ENCODE data around the gene ESYT3.

ESYT3 gene

DNA sequence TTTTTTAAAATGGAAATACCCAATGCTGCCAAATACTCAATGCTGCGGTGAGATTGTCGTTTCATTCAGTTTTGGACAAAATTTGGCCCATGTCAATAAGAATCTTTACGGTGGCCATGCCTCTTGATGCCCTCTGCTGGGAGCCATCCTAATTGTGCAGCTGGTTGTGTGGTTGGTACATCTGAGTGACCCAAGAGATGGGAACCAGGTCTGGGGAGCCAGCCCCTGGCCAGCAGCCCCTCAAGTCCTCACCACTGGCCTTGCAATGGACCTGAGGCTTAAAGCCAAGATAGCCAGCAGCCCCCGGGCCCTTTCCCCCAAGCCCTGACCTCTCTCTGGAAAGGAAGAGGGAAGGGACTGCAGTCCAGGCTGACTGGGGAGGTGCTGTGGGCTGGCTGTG lies 36.4 kb upstream of the ESYT3 start:
- TF ChIP-seq, protein P1, sequence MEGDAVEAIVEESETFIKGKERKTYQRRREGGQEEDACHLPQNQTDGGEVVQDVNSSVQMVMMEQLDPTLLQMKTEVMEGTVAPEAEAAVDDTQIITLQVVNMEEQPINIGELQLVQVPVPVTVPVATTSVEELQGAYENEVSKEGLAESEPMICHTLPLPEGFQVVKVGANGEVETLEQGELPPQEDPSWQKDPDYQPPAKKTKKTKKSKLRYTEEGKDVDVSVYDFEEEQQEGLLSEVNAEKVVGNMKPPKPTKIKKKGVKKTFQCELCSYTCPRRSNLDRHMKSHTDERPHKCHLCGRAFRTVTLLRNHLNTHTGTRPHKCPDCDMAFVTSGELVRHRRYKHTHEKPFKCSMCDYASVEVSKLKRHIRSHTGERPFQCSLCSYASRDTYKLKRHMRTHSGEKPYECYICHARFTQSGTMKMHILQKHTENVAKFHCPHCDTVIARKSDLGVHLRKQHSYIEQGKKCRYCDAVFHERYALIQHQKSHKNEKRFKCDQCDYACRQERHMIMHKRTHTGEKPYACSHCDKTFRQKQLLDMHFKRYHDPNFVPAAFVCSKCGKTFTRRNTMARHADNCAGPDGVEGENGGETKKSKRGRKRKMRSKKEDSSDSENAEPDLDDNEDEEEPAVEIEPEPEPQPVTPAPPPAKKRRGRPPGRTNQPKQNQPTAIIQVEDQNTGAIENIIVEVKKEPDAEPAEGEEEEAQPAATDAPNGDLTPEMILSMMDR (IDR thresholded peaks at IDR 0.05; ENCODE audit: insufficient read depth, low read length): no peak
- TF ChIP-seq POLR2AphosphoS5 (IDR thresholded peaks at IDR 0.05; ENCODE audit: low read depth) (no peak), GABPA (IDR thresholded peaks at IDR 0.05; ENCODE audit: low read depth) (no peak), SPI1 (IDR thresholded peaks at IDR 0.05; ENCODE audit: borderline replicate concordance, low read depth) (no peak)
- TF ChIP-seq, protein P2, sequence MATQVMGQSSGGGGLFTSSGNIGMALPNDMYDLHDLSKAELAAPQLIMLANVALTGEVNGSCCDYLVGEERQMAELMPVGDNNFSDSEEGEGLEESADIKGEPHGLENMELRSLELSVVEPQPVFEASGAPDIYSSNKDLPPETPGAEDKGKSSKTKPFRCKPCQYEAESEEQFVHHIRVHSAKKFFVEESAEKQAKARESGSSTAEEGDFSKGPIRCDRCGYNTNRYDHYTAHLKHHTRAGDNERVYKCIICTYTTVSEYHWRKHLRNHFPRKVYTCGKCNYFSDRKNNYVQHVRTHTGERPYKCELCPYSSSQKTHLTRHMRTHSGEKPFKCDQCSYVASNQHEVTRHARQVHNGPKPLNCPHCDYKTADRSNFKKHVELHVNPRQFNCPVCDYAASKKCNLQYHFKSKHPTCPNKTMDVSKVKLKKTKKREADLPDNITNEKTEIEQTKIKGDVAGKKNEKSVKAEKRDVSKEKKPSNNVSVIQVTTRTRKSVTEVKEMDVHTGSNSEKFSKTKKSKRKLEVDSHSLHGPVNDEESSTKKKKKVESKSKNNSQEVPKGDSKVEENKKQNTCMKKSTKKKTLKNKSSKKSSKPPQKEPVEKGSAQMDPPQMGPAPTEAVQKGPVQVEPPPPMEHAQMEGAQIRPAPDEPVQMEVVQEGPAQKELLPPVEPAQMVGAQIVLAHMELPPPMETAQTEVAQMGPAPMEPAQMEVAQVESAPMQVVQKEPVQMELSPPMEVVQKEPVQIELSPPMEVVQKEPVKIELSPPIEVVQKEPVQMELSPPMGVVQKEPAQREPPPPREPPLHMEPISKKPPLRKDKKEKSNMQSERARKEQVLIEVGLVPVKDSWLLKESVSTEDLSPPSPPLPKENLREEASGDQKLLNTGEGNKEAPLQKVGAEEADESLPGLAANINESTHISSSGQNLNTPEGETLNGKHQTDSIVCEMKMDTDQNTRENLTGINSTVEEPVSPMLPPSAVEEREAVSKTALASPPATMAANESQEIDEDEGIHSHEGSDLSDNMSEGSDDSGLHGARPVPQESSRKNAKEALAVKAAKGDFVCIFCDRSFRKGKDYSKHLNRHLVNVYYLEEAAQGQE (IDR thresholded peaks at IDR 0.05; ENCODE audit: insufficient replicate concordance, low read depth): no peak

DNA sequence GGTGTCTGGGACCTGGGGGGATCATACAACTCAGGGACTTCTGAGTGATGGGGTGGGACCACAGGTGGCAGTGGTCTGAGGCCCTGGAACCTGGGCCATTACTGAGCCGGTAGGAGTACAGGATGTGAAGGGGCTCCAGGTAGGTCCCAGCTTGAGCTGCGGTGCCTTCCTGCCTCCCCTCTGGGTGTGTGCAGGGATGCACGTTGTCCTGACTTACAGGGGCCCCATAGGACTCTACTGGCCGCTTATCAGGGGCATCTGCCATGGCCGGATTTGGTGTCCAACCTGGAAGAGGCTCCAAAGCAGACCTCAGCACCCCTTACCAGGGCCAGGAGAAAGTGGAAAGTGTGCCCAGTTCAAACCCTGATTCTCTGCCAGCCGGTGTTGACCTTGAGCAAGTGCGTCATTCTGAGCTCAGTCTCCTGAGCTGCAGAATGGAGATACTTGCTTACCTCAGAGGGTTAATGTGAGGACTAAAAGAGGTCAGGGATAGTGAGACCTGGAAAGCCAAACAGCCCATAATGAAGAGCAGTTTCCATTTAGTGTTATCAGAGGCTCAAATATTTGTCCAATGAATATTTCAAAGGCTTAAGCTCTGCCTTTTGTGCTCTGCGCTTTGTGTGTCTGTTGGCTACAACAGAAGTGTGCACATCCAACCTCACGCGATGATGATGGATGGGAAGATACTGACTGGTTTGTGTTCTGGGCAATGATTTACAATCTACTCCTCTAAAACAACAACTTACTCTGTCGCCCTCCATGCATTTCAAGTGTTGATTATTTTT lies 35.4 kb upstream of the ESYT3 start:
- DNase-seq (ENCODE audit: low read depth in 1 of 2, low spot score in 1 of 2): no peak
- Histone ChIP-seq H3K4me3 (replicated peaks; ENCODE audit: insufficient read depth, low read length) (no peak overlapping the region), H3K27me3 (ENCODE audit: insufficient read depth, poor library complexity, severe bottlenecking) (no peaks in the 10 kb centered on the region), H3K27ac (replicated peaks) (no peak overlapping the region)
- TF ChIP-seq SPI1 (IDR thresholded peaks at IDR 0.05; ENCODE audit: borderline replicate concordance, low read depth) (no peak), GABPA (IDR thresholded peaks at IDR 0.05; ENCODE audit: low read depth) (no peak), POLR2AphosphoS5 (IDR thresholded peaks at IDR 0.05; ENCODE audit: low read depth) (no peak)
- TF ChIP-seq, protein P2 (IDR thresholded peaks at IDR 0.05; ENCODE audit: insufficient replicate concordance, low read depth): no peak
- TF ChIP-seq, protein P1 (IDR thresholded peaks at IDR 0.05; ENCODE audit: insufficient read depth, low read length): no peak

More for the DNA sequence above, 36.4 kb upstream of the ESYT3 start:
- no peak overlapping the region for H3K27ac ChIP-seq (replicated peaks)
- no peaks in the 10 kb centered on the region for H3K27me3 ChIP-seq (ENCODE audit: insufficient read depth, poor library complexity, severe bottlenecking)
- DNase-seq (ENCODE audit: low read depth in 1 of 2, low spot score in 1 of 2): no peak
- no peak overlapping the region for H3K4me3 ChIP-seq (replicated peaks; ENCODE audit: insufficient read depth, low read length)

DNA sequence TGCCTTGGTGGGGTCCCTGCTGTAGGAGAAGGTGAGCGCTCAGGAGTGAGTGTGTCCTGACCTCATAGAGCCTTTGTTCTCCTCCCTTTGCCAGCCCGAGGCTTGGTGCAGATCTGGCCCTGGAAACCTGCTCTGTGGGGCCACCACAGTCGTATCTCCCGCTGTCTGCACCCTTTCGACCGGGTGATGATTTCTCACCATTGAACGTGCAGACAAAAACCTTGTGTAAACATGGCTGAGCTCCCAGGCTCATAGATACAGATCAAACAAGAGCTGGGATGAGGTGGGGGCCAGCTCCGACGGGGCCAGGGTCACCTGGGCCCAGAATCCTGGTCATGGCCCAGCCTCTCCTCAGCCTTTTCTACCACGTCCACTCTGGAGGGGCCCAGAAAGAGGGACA lies 34.6 kb upstream of the ESYT3 start:
- TF ChIP-seq GABPA (IDR thresholded peaks at IDR 0.05; ENCODE audit: low read depth): no peak
- no peak for TF ChIP-seq SPI1 (IDR thresholded peaks at IDR 0.05; ENCODE audit: borderline replicate concordance, low read depth)
- TF ChIP-seq, protein P2 (IDR thresholded peaks at IDR 0.05; ENCODE audit: insufficient replicate concordance, low read depth): no peak
- TF ChIP-seq, protein P1 (IDR thresholded peaks at IDR 0.05; ENCODE audit: insufficient read depth, low read length): no peak
- Histone ChIP-seq H3K27me3 (ENCODE audit: insufficient read depth, poor library complexity, severe bottlenecking) (no peaks in the 10 kb centered on the region), H3K4me3 (replicated peaks; ENCODE audit: insufficient read depth, low read length) (no peak overlapping the region), H3K27ac (replicated peaks) (no peak overlapping the region)
- DNase-seq (ENCODE audit: low read depth in 1 of 2, low spot score in 1 of 2): no peak

All from HL-60 (cell line).